HEK293 (cell line): Measurements from ENCODE around the gene ZNF732.

Experiments
- IKZF3 ChIP-seq: fragments of 450-650 bp; IDR thresholded peaks from 2 replicates; pipeline ENCODE4 v1.5.0; 2018; ENCODE audit warnings: missing biosample characterization, mild to moderate bottlenecking, missing genetic modification characterization, moderate library complexity
- SP2 ChIP-seq: fragments of 450-650 bp; formaldehyde crosslinking; IDR thresholded peaks from 2 replicates; pipeline ENCODE4 v1.5.1; 2016; ENCODE audit warnings: missing biosample characterization, missing genetic modification characterization
- ZBTB21 ChIP-seq: fragments of 450-650 bp; formaldehyde crosslinking; IDR thresholded peaks from 2 replicates; pipeline ENCODE4 v1.5.1; 2017; ENCODE audit warnings: missing biosample characterization, missing genetic modification characterization
- ZBTB48 ChIP-seq: fragments of 450-650 bp; formaldehyde crosslinking; IDR thresholded peaks from 2 replicates; pipeline ENCODE4 v1.5.1; 2016; ENCODE audit warnings: missing biosample characterization, missing genetic modification characterization
- ZNF133 ChIP-seq: fragments of 450-650 bp; formaldehyde crosslinking; IDR thresholded peaks from 2 replicates; pipeline ENCODE4 v1.5.1; 2016; ENCODE audit warnings: missing biosample characterization, missing genetic modification characterization
- ZNF274 ChIP-seq, 2 experiments: fragments of 200-500 bp in 1 of 2; fragments of 450-650 bp in 1 of 2; sonication (Bioruptor generic) in 1 of 2; formaldehyde crosslinking in 1 of 2; IDR thresholded peaks; 2 replicates each; pipeline versions ENCODE4 v1.5.1 to v1.6.1; 2014 to 2016; ENCODE audit warnings: borderline replicate concordance in 1 of 2, inconsistent platforms in 1 of 2, low read length in 1 of 2, missing biosample characterization in 1 of 2, missing genetic modification characterization in 1 of 2
- ZNF324 ChIP-seq: fragments of 450-650 bp; formaldehyde crosslinking; IDR thresholded peaks from 2 replicates; pipeline ENCODE4 v1.5.1; 2016; ENCODE audit warnings: missing biosample characterization, missing genetic modification characterization
- TF ChIP-seq, protein P1 (sequence below): fragments of 450-650 bp; formaldehyde crosslinking; IDR thresholded peaks from 2 replicates; pipeline ENCODE4 v1.5.1; 2016; ENCODE audit warnings: missing biosample characterization, missing genetic modification characterization
- TF ChIP-seq, protein P2 (sequence below): fragments of 450-650 bp; formaldehyde crosslinking; IDR thresholded peaks from 2 replicates; pipeline ENCODE4 v1.5.1; 2016; ENCODE audit warnings: missing biosample characterization, missing genetic modification characterization
- TF ChIP-seq, protein P3 (sequence below): fragments of 450-650 bp; formaldehyde crosslinking; IDR thresholded peaks from 2 replicates; pipeline ENCODE4 v1.5.1; 2016; ENCODE audit warnings: missing biosample characterization, missing genetic modification characterization

DNA sequence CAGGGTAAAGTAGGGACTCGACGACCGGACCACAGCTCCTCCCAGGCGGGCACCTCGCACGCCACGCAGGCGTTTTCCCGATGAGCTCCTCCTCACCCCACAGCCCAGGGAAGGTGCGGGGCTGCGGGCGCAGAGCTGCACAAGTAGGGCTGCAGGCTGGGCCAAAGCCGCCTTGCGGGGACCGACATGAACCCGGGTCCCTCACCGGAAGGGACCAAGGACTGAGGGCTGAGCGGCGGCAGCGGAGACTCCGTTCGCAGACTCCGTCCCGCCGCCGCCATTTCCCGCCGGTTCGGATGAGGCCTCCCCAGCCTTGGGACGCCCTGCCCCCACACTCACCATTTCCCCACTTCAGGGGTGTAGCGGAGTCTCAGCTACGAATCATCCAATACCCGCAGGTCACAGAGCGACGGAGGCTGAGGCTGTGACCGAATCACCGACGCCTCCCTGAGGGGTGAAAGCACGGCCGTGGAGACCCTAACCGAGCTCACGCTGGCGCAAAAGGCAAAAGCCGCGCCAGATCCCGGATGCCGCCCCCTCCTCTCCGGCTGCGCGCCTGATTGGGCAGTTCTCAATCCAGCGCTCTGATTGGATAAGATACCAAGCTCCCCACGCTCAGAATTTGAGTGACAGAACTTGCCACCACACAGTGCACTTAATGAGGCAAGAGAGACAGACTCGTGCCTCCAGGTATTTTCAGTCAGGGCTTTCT is at the start of gene ZNF732:
- TF ChIP-seq SP2 (tag by site-specific recombination) = no peak
- TF ChIP-seq, protein P1, sequence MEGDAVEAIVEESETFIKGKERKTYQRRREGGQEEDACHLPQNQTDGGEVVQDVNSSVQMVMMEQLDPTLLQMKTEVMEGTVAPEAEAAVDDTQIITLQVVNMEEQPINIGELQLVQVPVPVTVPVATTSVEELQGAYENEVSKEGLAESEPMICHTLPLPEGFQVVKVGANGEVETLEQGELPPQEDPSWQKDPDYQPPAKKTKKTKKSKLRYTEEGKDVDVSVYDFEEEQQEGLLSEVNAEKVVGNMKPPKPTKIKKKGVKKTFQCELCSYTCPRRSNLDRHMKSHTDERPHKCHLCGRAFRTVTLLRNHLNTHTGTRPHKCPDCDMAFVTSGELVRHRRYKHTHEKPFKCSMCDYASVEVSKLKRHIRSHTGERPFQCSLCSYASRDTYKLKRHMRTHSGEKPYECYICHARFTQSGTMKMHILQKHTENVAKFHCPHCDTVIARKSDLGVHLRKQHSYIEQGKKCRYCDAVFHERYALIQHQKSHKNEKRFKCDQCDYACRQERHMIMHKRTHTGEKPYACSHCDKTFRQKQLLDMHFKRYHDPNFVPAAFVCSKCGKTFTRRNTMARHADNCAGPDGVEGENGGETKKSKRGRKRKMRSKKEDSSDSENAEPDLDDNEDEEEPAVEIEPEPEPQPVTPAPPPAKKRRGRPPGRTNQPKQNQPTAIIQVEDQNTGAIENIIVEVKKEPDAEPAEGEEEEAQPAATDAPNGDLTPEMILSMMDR (tag by site-specific recombination) = no peak
- TF ChIP-seq ZNF133 (tag by site-specific recombination) = no peak
- no peak for TF ChIP-seq ZBTB48
- no peak for TF ChIP-seq ZNF324
- no peak for TF ChIP-seq ZNF274 (IDR thresholded peaks at IDR 0.05; ENCODE audit: low read length)
- TF ChIP-seq ZNF274 (tag by site-specific recombination; IDR thresholded peaks at IDR 0.05; ENCODE audit: borderline replicate concordance) = no peak
- TF ChIP-seq ZBTB21 (tag by site-specific recombination) = no peak
- TF ChIP-seq, protein P2, sequence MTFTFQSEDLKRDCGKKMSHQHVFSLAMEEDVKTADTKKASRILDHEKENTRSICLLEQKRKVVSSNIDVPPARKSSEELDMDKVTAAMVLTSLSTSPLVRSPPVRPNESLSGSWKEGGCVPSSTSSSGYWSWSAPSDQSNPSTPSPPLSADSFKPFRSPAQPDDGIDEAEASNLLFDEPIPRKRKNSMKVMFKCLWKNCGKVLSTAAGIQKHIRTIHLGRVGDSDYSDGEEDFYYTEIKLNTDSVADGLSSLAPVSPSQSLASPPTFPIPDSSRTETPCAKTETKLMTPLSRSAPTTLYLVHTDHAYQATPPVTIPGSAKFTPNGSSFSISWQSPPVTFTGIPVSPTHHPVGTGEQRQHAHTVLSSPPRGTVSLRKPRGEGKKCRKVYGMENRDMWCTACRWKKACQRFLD = no peak
- TF ChIP-seq IKZF3 (tag by site-specific recombination) = no peak
- TF ChIP-seq, protein P3, sequence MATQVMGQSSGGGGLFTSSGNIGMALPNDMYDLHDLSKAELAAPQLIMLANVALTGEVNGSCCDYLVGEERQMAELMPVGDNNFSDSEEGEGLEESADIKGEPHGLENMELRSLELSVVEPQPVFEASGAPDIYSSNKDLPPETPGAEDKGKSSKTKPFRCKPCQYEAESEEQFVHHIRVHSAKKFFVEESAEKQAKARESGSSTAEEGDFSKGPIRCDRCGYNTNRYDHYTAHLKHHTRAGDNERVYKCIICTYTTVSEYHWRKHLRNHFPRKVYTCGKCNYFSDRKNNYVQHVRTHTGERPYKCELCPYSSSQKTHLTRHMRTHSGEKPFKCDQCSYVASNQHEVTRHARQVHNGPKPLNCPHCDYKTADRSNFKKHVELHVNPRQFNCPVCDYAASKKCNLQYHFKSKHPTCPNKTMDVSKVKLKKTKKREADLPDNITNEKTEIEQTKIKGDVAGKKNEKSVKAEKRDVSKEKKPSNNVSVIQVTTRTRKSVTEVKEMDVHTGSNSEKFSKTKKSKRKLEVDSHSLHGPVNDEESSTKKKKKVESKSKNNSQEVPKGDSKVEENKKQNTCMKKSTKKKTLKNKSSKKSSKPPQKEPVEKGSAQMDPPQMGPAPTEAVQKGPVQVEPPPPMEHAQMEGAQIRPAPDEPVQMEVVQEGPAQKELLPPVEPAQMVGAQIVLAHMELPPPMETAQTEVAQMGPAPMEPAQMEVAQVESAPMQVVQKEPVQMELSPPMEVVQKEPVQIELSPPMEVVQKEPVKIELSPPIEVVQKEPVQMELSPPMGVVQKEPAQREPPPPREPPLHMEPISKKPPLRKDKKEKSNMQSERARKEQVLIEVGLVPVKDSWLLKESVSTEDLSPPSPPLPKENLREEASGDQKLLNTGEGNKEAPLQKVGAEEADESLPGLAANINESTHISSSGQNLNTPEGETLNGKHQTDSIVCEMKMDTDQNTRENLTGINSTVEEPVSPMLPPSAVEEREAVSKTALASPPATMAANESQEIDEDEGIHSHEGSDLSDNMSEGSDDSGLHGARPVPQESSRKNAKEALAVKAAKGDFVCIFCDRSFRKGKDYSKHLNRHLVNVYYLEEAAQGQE (tag by site-specific recombination) = no peak
